Inflammatory macrophage (primary cell): Measurements from ENCODE around the gene ARRDC4.
A peak's percentile ranks its signal among the peaks of the same experiment; 100 is the strongest.
"Not testable (repeated sequence)": the region's sequence is repeated elsewhere in the genome, so short reads cannot be mapped to it uniquely, and the experiment has no call there.

Source experiments
- DNase-seq, 2 donors: peaks; one replicate each; pipeline ENCODE4 v3.0.0-alpha.2; 2020 to 2022

The ARRDC4 gene

GRCh38 chr15:97966924-97967620, 6.6 kb downstream of the ARRDC4 start:
- DNase-seq: no peak

- no peak for DNase-seq
Measured at GRCh38 chr15:97967881-97968280, 7.4 kb downstream of the ARRDC4 start.

DNA sequence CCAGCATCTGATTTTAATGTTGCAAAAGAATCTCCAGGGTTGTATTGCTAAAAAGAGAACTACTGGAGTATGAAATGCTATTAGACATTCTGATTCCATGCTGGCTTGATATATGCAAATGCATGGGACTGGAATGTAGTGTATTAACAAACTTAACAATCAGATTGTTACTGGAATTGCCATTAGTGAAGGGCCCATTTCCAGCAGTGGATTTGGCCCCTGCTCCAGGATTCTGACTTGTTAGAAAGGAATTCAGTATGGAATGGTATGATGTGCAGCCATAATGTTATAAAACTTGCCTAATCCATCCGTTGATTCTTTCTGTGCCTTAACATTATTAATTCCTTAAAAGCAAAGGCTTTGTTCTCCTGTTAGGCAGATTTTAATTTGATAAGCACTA, 7.9 kb downstream of the ARRDC4 start:
- peak in 1 of 2 donors; percentile 37 for DNase-seq

DNA sequence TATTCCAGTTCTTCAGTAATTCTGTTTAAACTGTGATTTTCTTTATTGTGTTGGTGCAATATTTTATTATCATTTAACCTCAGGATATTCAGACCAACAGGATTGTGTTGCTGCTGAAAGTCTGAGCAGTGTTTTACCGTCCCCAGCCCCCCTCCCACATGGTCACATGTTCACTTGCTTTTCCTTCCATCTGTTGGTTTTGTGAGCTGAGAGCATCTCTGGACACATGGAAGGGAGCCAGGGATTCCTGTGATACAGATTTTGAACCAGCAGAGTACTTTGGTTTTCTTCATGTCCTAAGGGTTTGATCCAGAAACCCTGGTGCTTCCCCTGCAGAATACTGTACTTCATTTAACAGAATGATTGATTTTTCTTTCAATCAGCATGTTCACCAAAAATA, 11.9 kb downstream of the ARRDC4 start:
- DNase-seq: no peak

- DNase-seq: no peak
Measured at GRCh38 chr15:97976129-97976528, 15.6 kb downstream of the ARRDC4 start.

- DNase-seq: no peak
Measured at GRCh38 chr15:97976766-97977503, 16.4 kb downstream of the ARRDC4 start.

- no peak for DNase-seq
Measured at GRCh38 chr15:97977734-97978133, 17.2 kb downstream of the ARRDC4 start.

- DNase-seq: no peak
Measured at GRCh38 chr15:97978401-97979139, 18.1 kb downstream of the ARRDC4 start.

DNA sequence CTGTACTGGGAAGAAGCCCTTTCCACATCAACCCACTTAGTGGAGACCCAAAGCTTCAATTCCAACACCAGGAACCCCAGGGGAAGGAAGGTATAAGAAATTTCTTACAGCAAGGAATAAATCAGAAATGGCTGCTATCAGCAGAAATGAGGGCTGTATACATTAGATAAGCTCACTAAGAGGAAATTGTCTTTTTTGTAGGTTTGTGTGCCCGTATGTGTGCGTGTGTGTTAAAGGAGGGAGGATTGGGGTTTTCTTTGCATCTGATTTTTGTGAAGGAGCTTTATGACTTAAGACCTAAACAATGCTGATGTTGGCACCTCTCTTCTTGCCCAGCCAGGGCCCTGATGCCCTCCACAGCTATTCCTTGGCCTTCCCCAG, 18.6 kb downstream of the ARRDC4 start:
- DNase-seq: no peak

GRCh38 chr15:97981058-97981457, 20.6 kb downstream of the ARRDC4 start:
- no peak for DNase-seq

DNA sequence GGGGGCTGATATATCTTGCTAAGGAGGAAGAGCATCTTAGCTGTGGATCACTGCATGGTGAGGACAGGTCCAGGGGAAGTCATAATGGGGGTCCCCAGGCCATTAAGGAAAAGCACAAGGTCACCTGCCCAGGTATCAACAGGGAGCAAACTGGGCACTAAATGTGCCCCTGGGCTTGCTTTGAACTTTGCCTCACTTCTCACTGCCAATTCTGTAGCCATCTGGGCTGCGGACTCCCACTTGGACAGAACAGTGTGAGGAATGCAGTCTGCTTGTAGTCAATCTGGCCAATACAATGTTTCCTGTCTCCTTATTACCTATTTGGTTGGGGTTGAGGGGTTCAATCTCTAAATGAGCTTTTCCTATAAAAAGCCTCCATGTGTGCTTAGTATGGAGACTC, 21.3 kb downstream of the ARRDC4 start:
- DNase-seq: no peak

DNA sequence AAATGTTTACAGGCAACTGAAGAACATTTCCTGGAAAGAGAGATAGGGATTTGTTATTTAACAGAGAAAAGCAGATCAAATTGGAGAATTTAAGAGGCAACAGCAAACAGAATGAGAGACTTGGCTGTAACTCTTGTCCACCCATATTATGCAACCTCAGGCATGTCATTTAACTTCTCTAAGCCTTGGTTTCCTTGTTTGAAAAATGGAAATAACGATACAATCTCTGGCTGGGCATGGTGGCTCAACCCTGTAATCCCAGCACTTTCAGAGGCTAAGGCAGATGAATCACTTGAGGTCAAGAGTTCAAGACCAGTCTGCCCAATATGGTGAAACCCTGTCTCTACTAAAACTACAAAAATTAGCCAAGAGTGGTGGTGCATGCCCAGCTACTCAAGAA, 23.7 kb downstream of the ARRDC4 start:
- peak; percentile 71 to 95 for DNase-seq

DNA sequence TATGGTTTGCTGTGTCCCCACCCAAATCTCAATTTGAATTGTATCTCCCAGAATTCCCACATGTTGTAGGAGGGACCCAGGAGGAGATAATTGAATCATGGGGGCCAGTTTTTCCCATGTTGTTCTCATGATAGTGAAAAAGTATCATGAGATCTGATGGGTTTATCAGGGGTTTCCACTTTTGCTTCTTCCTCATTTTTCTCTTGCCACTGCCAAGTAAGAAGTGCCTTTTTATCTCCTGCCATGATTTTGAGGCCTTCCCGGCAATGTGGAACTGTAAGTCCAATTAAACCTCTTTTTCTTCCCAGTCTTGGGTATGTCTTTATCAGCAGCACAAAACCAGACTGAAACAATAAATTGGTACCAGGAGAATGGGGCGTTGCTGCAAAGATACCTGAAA, 25.5 kb downstream of the ARRDC4 start:
- not testable (repeated sequence) for DNase-seq

DNA sequence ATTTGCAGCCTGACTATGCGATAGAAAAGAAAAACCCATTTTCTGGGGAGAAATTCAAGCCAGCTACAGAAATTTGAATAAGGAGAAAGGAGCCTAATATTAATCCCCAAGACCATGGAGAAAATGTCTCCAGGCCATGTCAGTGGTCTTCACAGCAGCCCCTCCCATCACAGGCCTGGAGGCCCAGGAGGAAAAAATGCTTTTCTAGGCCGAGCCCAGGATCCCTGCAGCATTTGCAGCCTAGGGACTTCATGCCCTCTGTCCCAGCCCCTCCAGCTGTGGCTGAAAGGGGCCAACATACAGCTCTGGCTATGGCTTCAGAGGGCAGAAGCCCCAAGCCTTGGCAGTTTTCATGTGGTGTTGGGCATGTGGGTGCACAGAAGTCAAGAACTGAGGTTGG, 26.3 kb downstream of the ARRDC4 start:
- DNase-seq: no peak

DNA sequence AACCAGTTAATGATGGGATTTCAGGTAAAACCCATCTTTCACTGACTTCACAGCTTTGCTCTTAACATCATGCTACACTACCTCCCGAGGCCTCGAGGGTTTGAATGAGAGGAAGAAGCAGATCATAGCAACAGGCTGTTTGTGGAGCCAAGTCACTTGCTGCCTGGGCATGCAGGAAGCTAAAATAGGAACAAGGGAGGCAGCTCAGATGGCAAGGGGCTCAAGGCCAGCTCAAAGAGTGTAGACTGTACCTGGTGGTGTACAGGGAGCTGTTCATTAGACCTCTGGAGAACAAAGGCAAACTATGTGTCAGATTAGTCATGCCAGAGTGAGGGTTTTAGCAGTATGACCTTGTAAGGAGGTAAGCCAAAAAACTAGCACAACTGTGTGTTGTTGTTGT, 28.8 kb downstream of the ARRDC4 start:
- DNase-seq: peak in 1 of 2 donors; percentile 37

DNA sequence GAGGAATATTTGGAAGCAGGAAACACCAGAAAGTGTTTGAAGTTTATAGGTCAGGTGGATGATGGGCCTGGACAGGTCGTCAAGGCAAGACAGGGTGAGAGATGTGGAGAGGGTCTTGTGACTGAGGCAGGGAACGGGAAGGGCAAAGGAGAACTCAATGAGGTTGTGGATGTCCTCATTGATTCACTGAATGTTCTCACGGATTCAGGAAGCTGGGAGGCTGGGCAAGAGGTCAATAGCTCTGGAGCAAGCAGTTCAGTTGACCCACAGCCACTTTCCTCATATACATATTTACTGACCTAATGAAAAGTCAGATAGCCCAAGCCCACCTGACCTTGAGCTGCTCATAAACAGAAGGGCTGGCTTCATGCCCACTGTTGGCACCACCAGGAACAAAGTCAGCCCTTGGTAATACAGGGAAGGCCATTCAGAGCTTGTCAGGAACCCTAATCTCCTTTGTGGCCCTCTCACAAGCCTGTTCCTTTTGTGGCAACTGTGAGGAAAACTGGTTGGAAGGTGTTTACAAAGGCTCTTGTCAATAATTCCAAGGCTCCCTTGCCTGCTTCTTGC, 31.6 kb downstream of the ARRDC4 start:
- peak; percentile 78 to 85 for DNase-seq

GRCh38 chr15:97992823-97993222, 32.3 kb downstream of the ARRDC4 start:
- peak; percentile 53 to 77 for DNase-seq

- DNase-seq: peak; percentile 64 to 70
Measured at GRCh38 chr15:97993310-97993738, 32.8 kb downstream of the ARRDC4 start.

DNA sequence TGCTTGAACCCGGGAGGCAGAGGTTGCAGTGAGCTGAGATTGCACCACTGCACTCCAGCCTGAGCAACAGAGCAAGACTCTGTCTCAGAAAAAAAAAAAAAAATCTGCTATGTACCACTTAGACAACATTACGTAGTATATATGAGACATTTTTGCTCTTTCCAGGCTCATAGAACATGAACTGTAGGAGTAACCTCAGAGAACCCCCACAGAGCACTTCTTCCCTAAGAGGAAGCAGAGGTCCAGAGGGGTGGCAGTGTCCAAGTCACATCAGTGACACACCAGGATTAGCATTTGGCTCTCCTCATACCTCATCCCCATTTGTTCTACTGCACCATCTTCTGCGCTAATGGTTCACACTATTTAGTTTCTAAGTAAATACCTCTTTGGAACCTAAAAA, 33.7 kb downstream of the ARRDC4 start:
- DNase-seq: peak; percentile 69 to 79

- no peak for DNase-seq
Measured at GRCh38 chr15:97995192-97995591, 34.7 kb downstream of the ARRDC4 start.

GRCh38 chr15:97995881-97996603, 35.5 kb downstream of the ARRDC4 start:
- DNase-seq: peak; percentile 55 to 64

DNA sequence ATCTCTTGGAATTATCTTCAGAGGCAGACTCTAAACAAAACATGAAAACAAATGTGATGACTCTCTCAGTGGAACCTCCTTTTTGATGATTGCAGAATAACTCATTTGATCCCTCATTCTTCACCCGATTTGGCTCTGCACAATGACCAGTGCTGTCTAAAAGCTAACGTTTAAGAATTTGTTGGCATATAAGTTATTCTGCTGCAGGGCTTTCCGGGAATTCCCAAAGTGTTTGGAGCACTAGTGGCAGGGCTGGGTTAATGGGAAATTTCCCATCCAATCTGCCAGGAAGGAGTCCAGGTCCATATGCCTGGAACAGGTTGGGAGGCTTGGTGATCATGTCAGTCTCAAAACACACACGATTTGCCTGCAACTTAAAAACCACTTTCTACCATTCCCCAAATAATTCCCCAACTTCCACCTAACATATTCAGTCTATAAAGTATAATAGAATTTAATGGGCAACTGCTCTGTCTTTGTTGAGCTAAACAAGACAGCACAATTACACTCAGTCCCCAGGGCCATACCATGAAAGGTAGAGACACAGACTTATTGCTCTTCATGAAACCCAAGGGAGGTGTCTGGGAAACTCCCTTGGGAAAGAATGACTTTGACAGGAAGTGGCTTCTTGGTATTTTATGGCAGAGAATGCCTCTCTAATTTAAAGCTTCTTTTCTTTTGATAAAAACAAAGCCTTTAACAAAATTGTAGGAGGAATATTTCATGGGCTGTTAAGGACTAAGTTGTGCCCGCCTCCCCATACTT, 38.0 kb downstream of the ARRDC4 start:
- DNase-seq: no peak
